ENCODE measurements around the gene LRRC56.

The LRRC56 gene

DNA sequence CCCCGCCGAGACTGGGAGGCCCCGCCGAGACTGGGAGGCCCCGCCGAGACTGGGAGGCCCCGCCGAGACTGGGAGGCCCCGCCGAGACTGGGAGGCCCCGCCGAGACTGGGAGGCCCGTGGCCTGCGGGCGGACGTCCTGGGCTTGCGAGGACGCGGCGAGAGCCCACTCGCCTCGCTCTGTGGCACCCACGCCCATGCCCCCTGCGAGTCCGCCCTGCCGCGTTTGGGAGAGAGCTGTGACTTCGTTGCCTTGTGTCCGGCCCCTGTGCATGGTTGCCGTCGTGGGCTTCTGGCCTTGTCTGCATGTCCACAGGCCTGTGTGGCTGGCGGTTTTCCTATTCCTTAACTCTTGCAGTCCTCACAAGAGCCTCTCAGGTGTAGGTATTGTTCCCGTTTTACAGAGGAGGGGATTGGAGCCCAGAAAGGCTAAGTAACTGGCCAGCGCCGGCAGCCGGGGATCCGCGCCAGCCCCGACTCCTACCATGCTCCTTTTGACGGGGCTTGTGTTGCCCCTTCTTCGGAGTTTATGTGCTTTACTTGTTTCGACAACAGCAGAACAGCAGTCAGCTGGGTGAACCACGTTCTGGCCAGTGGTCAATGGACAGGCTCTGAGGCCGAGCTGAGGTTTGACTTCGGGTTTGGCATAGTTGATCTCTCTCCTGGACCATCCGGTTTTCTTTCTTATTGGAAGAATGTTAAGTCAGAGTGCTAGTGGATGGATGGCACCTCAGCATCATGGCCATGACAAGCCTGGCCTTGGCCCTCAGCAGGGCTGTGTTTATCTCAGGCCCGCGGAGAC lies 39.7 kb downstream of the LRRC56 start:
- no peak for DNase-seq

DNA sequence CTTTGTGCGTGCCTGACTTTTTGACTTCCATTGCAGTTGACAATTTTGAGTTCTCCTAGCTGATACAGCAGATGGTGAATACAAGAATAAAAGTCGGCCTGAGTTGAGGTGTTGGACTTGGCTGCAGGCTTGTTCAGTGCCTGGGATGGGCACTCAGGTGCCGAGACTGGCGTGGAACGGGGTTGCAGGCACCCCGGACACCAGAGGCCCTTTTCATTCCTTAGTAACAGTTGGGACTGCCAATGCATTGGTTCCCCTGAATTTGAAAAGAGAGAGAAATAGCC lies 40.2 kb downstream of the LRRC56 start:
- no peak for DNase-seq

DNA sequence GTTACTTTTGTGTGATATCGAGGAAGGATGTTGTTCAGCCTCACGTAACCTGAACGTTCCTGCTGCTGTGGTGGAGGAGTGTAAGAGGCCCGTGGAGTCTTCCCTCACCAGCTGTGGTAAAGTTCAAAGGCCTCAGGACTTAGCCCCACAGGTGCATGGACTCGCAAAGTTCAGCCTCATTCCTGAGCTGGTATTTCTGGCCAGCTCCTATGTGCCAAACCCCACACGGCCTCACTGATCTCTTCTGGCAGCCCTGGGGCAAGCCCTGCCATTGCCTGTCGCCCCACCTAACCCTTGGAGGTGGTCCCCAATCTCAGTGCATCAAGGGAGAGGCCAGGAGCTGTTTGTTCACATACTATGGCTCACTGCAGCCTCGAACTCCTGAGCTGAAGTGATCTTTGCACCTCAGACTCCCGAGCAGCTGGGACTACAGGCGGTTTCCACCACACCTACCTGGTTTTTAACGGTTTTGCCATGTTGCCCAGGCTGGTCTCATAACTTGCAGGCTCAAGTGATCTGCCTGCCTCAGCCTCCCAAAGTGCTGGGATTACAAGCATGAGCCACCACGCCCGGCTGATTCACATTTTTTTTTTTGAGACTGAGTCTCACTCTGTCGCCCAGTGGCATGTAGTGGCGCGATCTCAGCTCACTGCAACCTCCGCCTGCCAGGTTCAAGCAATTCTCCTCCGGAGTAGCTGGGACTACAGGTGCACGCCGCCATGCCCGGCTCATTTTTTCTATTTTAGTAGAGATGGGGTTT lies 41.1 kb downstream of the LRRC56 start:
- no peak for DNase-seq

DNA sequence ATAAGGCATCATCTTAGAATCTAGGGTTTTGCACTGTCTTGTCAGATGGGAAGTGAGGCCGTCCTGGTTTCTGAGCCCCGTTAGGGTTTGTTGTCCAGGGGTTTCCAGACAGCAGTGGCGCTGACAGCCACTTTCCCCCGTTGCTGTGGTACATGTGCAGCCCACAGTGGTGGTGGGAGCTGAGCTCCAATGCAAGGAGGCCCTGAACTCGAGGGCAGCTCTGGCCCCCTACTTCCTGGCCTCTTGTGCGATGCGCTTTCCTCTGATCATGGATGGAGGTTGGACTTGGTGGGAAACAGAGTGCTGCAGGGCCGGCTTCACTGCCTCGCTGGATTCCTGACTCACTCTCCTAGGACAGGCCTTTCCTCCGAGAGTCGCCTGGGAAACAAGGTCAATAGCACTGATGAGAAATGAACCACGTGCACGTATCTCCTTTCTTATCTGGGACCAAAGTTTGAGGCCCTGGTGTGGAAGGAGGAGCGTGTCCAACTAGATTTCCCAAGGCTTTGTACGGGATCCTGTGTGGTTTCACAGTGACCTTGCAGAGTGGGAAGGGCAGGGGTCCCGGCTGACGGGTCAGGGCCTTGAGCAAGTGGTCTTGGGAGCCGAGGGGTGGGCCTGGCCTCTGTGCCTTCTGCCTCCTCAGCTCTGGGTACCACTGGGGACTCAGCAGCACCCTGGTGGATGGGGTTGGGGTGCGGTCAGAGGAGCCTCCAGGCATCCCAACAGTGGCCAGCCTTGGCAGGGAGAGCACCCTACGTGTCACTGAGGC lies 42.7 kb downstream of the LRRC56 start:
- no peak for DNase-seq

DNA sequence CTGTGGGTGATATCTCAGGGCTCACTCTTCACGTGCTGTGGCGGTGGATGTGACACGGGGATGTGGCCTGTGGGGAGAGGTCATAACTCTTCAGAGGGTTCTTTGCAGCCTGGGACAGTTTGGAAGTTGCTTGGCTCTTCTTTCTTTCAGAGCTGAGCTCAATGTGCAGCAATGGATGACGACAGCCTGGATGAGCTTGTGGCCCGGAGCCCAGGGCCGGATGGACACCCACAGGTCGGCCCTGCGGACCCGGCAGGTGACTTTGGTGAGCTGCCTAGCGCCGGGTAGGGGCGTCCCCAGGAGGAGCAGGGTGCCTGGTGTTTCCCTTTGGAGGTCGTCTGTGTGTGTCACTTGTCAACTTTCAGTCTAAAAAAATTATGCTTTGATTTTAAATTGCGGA lies 44.0 kb downstream of the LRRC56 start:
- DNase-seq, result no peak

DNA sequence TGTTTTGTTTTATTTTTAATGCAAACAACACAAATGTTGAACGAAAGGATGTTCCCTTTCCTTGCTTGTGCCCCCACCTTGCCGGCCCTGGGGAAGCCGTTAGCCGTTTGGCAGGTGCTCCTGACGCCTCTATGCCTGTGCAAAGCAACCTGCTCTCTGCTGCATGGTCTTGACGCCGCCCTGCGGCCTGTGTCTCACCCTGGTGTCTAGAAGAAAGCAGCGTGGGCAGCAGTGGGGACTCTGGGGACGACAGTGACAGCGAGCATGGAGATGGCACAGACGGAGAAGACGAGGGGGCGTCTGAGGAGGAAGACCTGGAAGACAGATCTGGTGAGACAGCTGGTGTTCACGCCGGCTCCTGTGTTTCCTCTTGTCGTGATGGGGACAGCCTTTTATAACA lies 44.4 kb downstream of the LRRC56 start:
- DNase-seq, result no peak

DNA sequence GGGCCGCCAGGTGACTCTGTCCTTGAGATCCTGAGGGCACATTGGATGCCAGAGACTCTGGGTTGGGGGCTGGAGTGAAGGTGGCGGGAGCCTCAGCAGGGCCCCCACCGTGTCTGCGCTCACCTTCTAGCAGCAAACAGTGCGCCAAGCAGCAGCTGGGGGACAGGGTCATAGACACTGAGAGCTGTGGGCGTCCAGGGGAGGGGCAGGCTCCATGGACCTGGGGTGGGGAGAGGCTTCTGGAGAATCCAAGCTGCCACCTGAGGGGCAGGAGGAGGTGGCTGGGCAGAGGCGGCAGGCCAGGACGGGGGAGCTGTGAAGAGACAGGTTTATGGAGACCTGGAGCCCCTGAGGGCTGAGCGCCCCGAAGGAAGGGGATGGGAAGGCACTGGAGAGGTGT lies 47.0 kb downstream of the LRRC56 start:
- DNase-seq, result no peak

DNA sequence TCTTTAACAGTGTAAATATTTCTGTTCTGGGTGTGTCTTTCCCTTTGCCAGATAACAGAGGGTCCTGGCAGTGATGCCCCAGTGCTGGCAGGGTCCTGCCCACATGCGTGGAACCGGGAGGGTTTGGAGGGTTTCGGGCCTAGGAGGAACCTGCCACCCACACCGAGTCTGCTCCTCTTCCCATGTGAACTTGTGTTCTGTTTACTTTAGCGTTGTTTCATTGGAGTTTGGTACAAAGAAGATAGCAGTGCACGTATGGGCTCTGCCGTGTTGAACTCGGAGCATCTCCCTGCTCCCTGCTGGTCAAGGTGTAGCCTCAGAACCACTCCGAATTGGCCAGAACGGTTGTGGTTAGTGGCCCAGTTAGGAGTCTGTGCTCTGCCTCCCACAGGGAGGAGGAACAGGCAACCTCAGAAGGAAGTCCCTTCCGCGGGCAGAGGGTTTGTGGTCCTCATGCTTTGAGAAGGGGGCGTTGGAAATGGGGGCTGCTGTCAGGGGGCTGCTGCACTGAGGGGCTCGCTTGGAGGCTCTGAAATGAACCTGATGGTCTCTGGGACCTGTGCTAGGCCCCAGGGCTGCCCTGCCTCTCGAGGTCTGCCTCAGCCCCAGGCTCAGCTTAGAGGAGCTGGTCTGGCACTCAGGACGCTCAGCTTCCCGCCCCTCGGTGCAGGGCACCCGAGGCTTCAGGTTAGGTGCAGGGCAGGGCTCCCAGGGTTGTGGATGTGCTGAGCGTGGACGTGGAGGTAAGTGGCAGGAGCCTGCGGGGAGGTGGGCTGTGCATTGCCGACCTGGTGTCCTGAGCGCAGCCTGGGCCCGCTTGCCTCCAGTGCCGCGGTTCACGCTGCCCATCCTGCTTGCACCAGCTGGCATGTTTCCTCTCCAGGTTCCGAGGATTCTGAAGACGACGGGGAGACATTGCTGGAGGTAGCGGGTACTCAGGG lies 49.3 kb downstream of the LRRC56 start:
- no peak for DNase-seq

DNA sequence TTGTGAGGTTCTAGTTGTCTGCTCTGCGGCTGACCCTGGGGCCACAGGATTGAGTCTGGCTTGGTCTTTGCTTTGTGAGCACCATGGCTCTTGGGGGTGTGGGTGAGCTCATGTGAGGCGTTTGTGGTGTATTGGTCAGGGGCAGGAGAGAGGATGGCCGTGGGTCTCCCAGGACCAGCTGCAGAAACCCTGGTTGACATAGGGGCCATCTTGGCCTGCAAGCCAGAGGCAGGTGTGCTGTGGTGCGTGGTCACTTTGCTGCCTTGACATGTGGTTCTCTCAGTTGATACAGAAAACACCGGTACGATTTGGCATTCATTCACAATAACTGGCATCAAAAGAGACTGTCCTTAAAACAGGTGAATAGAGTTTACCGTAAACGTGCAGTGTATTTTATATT lies 50.2 kb downstream of the LRRC56 start:
- no peak for DNase-seq

DNA sequence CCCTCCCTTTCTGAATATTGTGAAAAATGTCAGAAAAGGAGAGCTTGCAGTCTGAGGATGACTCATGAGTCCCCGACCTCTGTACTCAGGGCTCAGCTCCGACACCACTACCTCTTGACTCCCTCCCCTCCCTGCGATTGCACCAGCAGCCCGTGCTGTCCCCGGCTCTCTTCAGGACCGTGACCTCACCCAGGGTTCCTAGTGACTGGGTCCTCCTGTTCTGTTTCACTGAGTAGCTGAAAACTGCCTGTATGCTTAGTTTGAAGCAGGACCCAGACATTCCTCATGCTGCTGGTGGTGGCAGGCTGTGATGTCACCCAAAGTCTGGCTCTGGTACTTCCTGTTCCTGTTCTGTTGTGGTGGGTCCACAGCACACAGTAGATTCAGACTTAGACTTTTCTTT lies 50.7 kb downstream of the LRRC56 start:
- peak; percentile 76 for DNase-seq

DNA sequence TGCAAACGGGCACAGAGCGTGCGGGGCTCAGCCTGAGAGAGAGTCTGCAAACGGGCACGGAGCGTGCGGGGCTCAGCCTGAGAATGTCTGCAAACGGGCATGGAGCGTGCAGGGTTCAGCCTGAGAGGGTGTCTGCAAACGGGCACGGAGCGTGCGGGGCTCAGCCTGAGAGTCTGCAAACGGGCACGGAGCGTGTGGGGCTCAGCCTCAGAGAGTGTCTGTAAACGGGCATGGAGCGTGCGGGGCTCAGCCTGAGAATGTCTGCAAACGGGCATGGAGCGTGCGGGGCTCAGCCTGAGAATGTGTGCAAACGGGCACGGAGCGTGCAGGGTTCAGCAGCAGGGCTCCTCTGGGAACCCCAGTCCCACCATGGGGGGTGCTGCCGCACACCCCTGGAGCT lies 52.5 kb downstream of the LRRC56 start:
- DNase-seq, result no peak

DNA sequence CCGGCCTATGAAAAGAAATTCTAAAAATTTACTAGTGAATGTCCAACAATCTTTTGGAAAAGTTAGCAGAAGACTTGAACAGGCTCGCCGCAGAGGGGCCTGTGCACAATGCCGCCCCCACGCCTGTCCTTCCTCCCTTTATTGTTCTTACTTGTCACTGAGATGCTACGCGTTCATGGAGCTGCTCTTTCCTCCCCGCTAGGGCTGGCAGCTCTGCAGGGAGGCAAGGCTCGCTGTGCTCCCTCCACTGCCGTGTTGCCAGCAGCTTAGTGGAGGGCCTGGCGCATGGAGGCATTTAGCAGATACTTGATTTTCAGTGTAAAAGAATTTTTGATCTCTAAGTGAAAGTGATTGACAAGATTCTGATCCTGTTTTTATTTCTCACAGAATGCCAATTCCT lies 53.7 kb downstream of the LRRC56 start:
- no peak for DNase-seq

DNA sequence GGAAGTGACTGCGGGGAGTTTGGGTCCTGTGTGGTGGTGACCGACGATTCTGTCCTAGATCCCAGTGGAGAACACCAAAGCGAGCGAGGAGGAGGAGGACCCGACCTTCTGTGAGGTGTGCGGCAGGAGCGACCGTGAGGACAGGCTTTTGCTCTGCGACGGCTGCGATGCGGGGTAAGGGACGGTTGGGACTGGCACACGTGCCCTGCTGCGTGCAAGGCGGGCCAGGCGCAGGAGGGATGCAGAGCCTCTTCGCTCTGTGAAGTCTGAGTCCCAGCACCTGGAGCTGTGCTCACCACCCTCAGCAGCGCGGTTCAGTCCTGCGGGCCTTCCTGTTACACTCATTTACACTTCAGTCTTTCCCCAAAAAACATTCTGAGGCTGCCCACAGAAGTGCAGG lies 55.2 kb downstream of the LRRC56 start:
- DNase-seq, result no peak

DNA sequence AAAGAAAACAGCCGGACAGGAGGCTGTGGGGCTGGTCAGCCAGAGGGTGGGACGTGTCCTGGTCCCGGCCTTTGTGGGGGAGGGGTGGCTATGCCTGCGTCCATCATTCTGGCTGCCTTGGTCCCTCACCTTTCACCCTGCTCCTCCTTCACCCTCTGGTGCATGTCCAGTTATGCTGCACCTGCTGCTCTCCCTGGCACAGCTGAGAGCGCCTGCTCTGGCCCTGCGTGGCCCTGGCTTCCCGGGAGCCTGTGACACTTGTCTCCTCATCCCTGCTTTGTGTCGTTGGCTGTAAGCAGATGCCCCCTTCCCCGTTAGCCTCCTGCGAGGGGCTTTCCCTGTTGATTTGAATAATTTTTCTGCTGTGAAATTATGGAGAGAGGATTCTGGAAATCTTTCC lies 55.6 kb downstream of the LRRC56 start:
- DNase-seq, result no peak

DNA sequence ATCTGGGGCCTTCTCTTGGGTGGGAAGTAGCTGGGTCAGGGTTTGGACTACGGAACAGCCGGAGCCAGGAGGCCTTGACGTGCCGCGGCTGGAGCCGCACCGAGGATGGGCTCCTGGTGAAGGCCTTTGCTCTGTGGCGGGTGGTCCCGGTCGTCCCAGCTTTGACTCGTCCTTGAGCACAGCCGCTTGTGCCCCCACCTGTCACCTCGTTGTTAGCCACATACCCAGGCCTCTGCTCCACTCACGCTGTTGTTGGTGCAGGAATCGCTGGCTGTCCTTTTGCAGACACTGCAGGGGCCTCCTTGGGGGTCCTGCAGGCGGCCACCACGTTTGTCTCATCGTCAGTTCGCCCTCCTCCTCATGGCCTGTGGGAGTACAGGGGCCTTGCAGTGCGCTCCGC lies 56.0 kb downstream of the LRRC56 start:
- no peak for DNase-seq

DNA sequence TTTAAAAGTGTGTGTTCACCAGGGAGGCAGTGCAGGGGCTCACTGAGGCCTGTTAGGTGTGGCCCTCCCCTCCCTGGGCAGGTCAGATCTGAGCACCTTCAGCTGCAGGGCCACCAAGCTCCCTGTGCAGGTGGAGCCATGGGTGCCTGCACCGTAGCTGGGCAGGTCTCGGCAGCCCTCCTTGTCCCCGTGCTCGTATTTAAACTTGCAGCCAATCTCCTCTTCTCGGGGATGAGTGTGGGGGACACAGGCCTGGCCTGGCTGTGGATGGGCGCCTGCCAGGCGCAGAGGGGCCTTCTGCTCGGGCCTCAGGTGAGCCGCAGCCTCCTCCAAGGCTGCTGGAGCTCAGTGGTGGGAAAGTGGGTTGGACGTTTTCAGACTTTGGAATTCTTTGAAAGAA lies 58.1 kb downstream of the LRRC56 start:
- no peak for DNase-seq

DNA sequence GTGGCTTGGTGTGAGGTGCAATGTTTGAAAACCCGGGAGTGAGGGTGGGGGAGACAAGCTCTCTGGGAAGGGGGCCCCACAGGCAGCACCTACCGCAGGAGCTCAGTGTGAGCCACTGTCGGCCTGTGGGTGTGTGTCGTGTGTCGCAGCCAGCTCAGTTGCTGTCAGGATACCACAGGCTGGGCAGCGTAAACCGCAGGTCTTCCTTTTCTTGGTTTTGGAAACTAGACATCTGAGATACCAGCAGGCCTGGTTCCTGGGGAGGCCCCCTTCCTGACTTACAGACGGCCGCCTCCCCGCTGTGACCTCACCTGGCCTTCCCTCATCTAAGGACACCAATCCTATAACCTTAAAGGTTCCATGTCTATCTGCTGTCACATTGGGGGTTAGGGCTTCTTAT lies 59.0 kb downstream of the LRRC56 start:
- no peak for DNase-seq

DNA sequence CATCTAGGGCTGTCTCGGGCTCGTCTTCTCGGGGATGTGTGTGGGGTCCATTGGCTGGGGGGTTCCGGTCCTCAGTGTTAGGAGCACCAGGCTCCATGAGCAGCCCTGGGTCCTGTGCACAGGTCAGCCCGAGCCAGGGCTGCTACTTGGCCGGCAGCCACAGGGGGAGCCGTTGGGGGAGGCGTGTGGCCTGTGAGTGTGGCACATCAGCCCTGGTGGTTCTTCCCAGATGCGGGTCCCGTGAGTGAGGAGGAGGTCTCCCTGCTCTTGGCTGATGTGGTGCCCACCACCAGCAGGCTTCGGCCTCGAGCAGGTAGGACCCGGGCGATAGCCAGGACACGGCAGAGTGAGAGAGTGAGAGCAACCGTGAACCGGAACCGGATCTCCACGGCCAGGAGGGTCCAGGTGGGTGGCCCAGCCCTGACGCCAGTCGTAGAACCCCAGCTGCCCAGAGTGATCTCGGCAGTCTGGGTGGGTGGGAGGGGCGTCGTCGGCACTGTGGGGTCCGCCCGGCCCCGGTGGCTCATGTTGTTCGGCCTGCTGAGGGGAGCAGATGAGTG lies 59.9 kb downstream of the LRRC56 start:
- DNase-seq, result no peak

DNA sequence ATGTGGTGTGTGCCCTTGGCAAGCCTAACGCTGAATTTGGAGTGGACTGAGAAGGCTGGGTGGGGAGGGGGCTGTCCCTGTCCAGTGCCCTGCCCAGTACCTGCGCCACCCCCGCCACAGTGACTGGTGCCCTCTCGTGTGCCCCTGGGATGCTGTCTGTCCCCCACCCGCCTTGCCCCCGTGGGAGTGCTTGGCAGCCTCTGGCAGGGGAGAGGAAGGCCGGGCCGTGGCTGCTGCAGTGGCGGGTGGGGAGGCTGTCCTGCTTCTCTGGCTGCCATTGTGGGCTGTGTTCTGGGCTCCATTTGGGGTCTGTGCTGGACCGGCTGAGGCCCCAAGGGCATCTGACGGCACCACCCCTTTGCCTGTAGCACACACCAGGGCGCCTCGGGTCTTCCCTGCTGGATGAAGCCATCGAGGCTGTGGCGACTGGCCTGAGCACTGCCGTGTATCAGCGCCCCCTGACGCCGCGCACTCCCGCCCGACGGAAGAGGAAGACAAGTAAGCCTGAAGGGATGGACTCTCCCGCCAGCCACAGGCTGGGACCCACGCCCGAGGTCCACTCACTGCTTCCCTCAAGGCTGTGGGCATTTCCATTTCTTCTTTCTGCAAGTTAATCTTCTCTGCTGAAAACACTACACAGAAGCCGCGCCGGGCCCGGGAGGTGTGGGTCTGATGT lies 60.8 kb downstream of the LRRC56 start:
- DNase-seq, result no peak

DNA sequence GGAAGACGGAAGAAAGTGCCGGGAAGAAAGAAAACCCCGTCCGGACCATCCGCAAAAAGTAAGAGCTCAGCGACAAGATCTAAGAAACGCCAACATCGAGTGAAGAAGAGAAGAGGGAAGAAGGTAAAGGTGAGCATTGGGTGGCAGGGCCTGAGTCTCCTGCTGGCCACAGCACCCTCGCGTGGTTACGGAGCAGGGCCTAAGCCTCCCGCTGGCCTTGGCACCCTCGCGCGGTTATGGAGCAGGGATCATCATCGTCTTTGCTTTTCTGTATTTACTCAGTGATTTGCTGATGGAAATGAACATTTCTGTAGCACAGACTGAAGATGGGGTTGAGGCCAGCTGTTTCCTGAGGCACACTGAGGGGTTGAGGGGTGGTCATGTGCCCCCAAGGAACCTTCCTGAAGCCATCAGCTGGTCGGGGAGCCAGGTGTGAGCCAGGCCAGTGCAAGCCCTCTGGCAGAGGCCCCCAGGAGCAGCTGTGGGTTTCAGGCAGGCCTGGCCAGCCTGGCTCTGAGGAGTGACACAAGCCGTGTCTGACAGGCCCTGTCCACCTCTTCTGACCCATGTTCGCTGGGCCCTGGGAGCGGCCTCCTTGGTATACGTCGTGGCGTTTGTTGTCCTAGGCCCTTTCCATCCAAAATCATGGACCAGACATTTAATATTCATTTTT lies 64.4 kb downstream of the LRRC56 start:
- DNase-seq, result no peak

DNA sequence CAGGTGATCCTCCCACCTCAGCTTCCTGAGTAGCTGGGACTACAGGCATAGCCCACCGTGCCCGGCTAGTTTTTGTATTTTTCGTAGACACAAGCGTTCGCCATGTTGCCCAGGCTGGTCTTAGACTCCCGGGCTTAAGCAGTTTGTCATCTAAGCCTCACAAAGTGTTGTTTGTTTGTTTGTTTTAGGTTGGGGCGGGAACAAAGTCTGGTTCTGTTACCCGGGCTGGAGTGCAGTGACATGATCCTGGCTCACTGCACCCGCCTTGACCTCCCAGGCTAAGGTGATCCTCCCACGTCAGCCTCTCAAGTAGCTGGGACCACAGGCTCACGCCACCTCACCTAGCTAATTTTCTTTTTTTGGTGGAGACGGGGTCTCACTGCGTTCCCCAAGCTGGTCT lies 65.8 kb downstream of the LRRC56 start:
- no peak for DNase-seq

Data from stimulated activated CD4-positive, alpha-beta T cell treated with anti-CD3 and anti-CD28 coated beads, Interleukin-15, amount 100 ng/mL, for 24 hours (primary cell).